Measurements from ENCODE around the gene ZNF324.

GRCh38 chr19:58453743-58454142 lies 13.1 kb upstream of the ZNF324 start:
- TF ChIP-seq, protein P1, sequence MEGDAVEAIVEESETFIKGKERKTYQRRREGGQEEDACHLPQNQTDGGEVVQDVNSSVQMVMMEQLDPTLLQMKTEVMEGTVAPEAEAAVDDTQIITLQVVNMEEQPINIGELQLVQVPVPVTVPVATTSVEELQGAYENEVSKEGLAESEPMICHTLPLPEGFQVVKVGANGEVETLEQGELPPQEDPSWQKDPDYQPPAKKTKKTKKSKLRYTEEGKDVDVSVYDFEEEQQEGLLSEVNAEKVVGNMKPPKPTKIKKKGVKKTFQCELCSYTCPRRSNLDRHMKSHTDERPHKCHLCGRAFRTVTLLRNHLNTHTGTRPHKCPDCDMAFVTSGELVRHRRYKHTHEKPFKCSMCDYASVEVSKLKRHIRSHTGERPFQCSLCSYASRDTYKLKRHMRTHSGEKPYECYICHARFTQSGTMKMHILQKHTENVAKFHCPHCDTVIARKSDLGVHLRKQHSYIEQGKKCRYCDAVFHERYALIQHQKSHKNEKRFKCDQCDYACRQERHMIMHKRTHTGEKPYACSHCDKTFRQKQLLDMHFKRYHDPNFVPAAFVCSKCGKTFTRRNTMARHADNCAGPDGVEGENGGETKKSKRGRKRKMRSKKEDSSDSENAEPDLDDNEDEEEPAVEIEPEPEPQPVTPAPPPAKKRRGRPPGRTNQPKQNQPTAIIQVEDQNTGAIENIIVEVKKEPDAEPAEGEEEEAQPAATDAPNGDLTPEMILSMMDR (IDR thresholded peaks at IDR 0.05 in 2 of 3, conservative IDR thresholded peaks at IDR 0.05 in 1 of 3; ENCODE audit: borderline replicate concordance in 1 of 3, insufficient read depth in 1 of 3, low read depth in 2 of 3, low read length in 2 of 3): no peak
- no peak for TF ChIP-seq SIN3A (IDR thresholded peaks at IDR 0.05; ENCODE audit: low read depth)
- TF ChIP-seq FOSL1 (IDR thresholded peaks at IDR 0.05; ENCODE audit: low read depth): no peak
- TF ChIP-seq EGR1 (IDR thresholded peaks at IDR 0.05; ENCODE audit: low read depth): no peak
- no peak for TF ChIP-seq POLR2A (IDR thresholded peaks at IDR 0.05; ENCODE audit: borderline replicate concordance, extremely low read depth, insufficient read depth, insufficient read length)

Measured in HCT116 (cell line).